Progenitor cell of endocrine pancreas (in vitro differentiated cells): ENCODE data around the gene ATG10. TPM values are rescaled to one million over a fixed set of nuclear protein-coding genes. Genes with fewer than 3 reads are reported as not detected.

Source experiments
- DNase-seq: peaks from one replicate; pipeline ENCODE4 v3.0.0; 2021; ENCODE audit warnings: low spot score; ENCODE audit not compliant: unreplicated experiment
- H3K27ac Mint-ChIP-seq: 2 replicates; pipeline ENCODE4 v1.8.0; 2021; ENCODE audit warnings: mild to moderate bottlenecking, moderate library complexity, mixed read lengths
- H3K27me3 Mint-ChIP-seq: 2 replicates; pipeline ENCODE4 v1.8.0; 2021; ENCODE audit warnings: mixed read lengths
- H3K36me3 Mint-ChIP-seq: 2 replicates; pipeline ENCODE4 v1.8.0; 2022; ENCODE audit warnings: mixed read lengths; ENCODE audit not compliant: insufficient read depth
- H3K4me1 Mint-ChIP-seq: 2 replicates; pipeline ENCODE4 v1.8.0; 2021; ENCODE audit warnings: low read depth, mixed read lengths
- H3K4me3 Mint-ChIP-seq: 2 replicates; pipeline ENCODE4 v1.8.0; 2021; ENCODE audit warnings: low read depth, mild to moderate bottlenecking, moderate library complexity, mixed read lengths
- H3K9me3 Mint-ChIP-seq: 2 replicates; pipeline ENCODE4 v1.8.0; 2021; ENCODE audit warnings: low read depth, mixed read lengths
- CTCF ChIP-seq: fragments of 200-600 bp; sonication (generic); IDR thresholded peaks from one replicate; pipeline ENCODE4 v1.5.0; 2021; ENCODE audit warnings: antibody characterized with exemption, mild to moderate bottlenecking; ENCODE audit not compliant: unreplicated experiment
- total RNA-seq: library from RNA; stranded (reverse); gene quantifications from 2 replicates; pipeline ENCODE4 v1.2.1, GENCODE V29; 2021

ATG10 gene
- total RNA-seq, 1 donor from 2014 or later = 10.8 TPM

GRCh38 chr5:82096249-82096648, 124.4 kb downstream of the ATG10 start:
- peaks cover 14% of the 10 kb centered on the region for H3K9me3 Mint-ChIP-seq
- no peak for DNase-seq
- no peak overlapping the region for H3K4me3 Mint-ChIP-seq
- peaks cover 3% of the 10 kb centered on the region for H3K4me1 Mint-ChIP-seq
- H3K27me3 Mint-ChIP-seq = no peaks in the 10 kb centered on the region
- peaks cover 14% of the 10 kb centered on the region for H3K36me3 Mint-ChIP-seq
- no peak for TF ChIP-seq CTCF
- no peak overlapping the region for H3K27ac Mint-ChIP-seq

GRCh38 chr5:82100303-82101077, 128.7 kb downstream of the ATG10 start:
- Mint-ChIP-seq H3K36me3 (no peaks in the 10 kb centered on the region), H3K27ac (no peak overlapping the region), H3K4me1 (peaks cover 3% of the 10 kb centered on the region), H3K27me3 (no peaks in the 10 kb centered on the region), H3K9me3 (no peaks in the 10 kb centered on the region), H3K4me3 (no peak overlapping the region)
- no peak for DNase-seq
- TF ChIP-seq CTCF = no peak

GRCh38 chr5:82104872-82105271, 133.0 kb downstream of the ATG10 start:
- no peaks in the 10 kb centered on the region for H3K27me3 Mint-ChIP-seq
- no peak overlapping the region for H3K27ac Mint-ChIP-seq
- peaks cover 18% of the 10 kb centered on the region for H3K4me1 Mint-ChIP-seq
- H3K9me3 Mint-ChIP-seq = no peaks in the 10 kb centered on the region
- no peak for DNase-seq
- no peak overlapping the region for H3K4me3 Mint-ChIP-seq
- H3K36me3 Mint-ChIP-seq = no peaks in the 10 kb centered on the region
- TF ChIP-seq CTCF = no peak

GRCh38 chr5:82105457-82105856, 133.6 kb downstream of the ATG10 start:
- DNase-seq = no peak
- TF ChIP-seq CTCF = no peak
- no peak overlapping the region for H3K4me3 Mint-ChIP-seq
- no peaks in the 10 kb centered on the region for H3K36me3 Mint-ChIP-seq
- H3K9me3 Mint-ChIP-seq = no peaks in the 10 kb centered on the region
- H3K4me1 Mint-ChIP-seq = peaks cover 15% of the 10 kb centered on the region
- no peak overlapping the region for H3K27ac Mint-ChIP-seq
- no peaks in the 10 kb centered on the region for H3K27me3 Mint-ChIP-seq

GRCh38 chr5:82106207-82106606, 134.4 kb downstream of the ATG10 start:
- H3K9me3 Mint-ChIP-seq = no peaks in the 10 kb centered on the region
- TF ChIP-seq CTCF = no peak
- H3K36me3 Mint-ChIP-seq = no peaks in the 10 kb centered on the region
- H3K27ac Mint-ChIP-seq = no peak overlapping the region
- peaks cover 15% of the 10 kb centered on the region for H3K4me1 Mint-ChIP-seq
- no peaks in the 10 kb centered on the region for H3K27me3 Mint-ChIP-seq
- H3K4me3 Mint-ChIP-seq = no peak overlapping the region
- DNase-seq = no peak
